ENCODE results near the gene MPDU1. TPM values are rescaled to one million over a fixed set of nuclear protein-coding genes. Genes with fewer than 3 reads are reported as not detected.

Gene MPDU1
- total and polyA plus RNA-seq, 12 donors: 65.9 to 267 (median 114) TPM

DNA sequence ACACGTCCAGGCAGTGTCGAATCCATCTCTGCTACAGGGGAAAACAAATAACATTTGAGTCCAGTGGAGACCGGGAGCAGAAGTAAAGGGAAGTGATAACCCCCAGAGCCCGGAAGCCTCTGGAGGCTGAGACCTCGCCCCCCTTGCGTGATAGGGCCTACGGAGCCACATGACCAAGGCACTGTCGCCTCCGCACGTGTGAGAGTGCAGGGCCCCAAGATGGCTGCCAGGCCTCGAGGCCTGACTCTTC, 11.4 kb upstream of the MPDU1 start:
- intact Hi-C loops (cut with DNase I): no loop called here
- no peak for TF ChIP-seq POLR2A (IDR thresholded peaks at IDR 0.05)
- TF ChIP-seq, protein P1, sequence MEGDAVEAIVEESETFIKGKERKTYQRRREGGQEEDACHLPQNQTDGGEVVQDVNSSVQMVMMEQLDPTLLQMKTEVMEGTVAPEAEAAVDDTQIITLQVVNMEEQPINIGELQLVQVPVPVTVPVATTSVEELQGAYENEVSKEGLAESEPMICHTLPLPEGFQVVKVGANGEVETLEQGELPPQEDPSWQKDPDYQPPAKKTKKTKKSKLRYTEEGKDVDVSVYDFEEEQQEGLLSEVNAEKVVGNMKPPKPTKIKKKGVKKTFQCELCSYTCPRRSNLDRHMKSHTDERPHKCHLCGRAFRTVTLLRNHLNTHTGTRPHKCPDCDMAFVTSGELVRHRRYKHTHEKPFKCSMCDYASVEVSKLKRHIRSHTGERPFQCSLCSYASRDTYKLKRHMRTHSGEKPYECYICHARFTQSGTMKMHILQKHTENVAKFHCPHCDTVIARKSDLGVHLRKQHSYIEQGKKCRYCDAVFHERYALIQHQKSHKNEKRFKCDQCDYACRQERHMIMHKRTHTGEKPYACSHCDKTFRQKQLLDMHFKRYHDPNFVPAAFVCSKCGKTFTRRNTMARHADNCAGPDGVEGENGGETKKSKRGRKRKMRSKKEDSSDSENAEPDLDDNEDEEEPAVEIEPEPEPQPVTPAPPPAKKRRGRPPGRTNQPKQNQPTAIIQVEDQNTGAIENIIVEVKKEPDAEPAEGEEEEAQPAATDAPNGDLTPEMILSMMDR (IDR thresholded peaks at IDR 0.05): no peak
- Histone ChIP-seq H3K9me3 (replicated peaks in 1 of 3) (no peaks in the 10 kb centered on the region), H3K4me3 (peak overlapping the region in 1 of 4 donors; percentile 46), H3K36me3 (replicated peaks in 1 of 2) (peaks cover 0 to 62% of the 10 kb centered on the region in 2 donors), H3K27me3 (no peaks in the 10 kb centered on the region), H3K4me1 (replicated peaks in 1 of 2) (peaks cover 20 to 39% of the 10 kb centered on the region in 2 donors), H3K27ac (peak overlapping the region; percentile 76 to 91 (median 86))
- 0 to 1% (median 0%) methylated on average over 7 to 11 of the region's 11 CpGs for WGBS, 4 donors
- DNase-seq: no peak

DNA sequence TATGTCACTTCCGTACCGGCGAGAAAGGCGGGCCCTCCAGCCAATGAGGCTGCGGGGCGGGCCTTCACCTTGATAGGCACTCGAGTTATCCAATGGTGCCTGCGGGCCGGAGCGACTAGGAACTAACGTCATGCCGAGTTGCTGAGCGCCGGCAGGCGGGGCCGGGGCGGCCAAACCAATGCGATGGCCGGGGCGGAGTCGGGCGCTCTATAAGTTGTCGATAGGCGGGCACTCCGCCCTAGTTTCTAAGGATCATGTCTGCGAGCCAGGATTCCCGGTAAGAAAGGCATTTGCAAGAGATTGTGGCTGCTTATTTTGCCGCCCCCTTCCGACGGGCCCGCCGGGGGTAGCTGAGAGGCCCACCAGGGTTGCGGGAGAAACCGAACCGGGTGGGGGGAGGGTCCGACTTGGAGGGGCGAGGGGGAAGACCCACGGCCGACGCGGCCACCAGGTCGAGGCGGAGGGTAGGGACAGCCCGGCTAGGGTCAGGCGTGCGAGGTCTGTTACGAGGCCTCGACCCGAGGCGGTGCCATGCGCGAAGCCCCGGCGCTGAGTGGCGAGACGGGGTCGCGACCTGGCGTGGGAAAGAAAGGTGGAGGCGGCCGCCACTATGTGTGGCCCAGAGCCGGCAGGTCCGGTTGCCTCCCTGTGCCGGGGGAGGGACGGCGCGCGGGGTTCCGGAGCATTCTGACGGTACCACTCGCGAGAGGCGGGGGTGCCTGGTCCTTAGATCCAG, 10.9 kb upstream of the MPDU1 start:
- WGBS, 4 donors: 0 to 1% (median 1%) methylated on average over 20 to 73 of the region's 73 CpGs
- intact Hi-C loops (cut with DNase I): no loop called here
- Histone ChIP-seq H3K27me3 (no peaks in the 10 kb centered on the region), H3K27ac (peak overlapping the region; percentile 90 to 100 (median 99)), H3K4me1 (replicated peaks in 1 of 2) (peaks cover 20 to 44% of the 10 kb centered on the region in 2 donors), H3K9me3 (replicated peaks in 1 of 3) (no peaks in the 10 kb centered on the region), H3K36me3 (replicated peaks in 1 of 2) (peaks cover 0 to 62% of the 10 kb centered on the region in 2 donors), H3K4me3 (peak overlapping the region; percentile 90 to 98 (median 94))
- TF ChIP-seq, protein P1 (IDR thresholded peaks at IDR 0.05): peak in 2 of 6 experiments; percentile 7 to 29
- TF ChIP-seq POLR2A (IDR thresholded peaks at IDR 0.05): peak; percentile 99
- peak; percentile 99 to 100 (median 100) for DNase-seq

DNA sequence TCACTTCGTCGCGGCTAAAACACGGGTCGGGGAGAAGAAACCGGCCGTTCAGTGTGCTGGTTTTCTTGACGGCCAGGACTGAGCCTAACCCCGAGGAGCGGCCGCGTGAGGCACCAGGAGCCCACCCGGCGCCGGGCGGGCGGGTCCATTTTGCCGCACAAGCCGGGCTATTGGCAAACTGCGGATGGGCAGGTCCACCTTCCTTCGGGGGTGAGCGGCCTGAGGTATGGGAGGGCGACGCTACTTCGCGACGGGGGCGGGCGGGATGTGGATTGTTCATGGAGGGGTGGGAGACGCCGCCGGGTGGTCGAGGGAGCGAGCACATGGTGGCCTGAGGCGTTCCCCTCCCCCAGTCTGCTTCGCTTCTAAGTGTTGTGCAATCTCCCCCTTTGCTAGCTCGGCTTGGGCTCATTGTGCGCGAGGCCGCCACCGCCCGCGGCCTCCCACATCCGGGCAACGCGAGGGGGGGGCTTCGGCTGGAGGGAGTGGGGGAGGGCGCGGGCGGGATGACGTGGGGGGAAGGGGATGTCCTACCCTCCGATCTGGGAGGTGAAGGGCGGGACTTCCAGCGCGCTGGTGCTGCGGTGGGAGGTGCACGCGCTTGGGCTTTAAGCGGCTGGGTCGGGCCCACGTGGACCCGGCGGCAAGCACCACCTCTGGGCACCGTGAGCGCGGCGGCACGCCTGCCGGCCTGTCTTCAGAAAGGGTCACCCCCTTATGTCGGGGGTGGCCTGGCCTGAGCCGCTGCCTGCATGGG, 10.2 kb upstream of the MPDU1 start:
- Histone ChIP-seq H3K9me3 (replicated peaks in 1 of 3) (no peaks in the 10 kb centered on the region), H3K27ac (peak overlapping the region; percentile 90 to 100 (median 99)), H3K4me1 (replicated peaks in 1 of 2) (peaks cover 20 to 50% of the 10 kb centered on the region in 2 donors), H3K4me3 (peak overlapping the region; percentile 90 to 98 (median 94)), H3K27me3 (no peaks in the 10 kb centered on the region), H3K36me3 (replicated peaks in 1 of 2) (peaks cover 0 to 69% of the 10 kb centered on the region in 2 donors)
- WGBS, 4 donors: 0 to 1% (median 0%) methylated on average over 8 to 71 of the region's 71 CpGs
- TF ChIP-seq, protein P1 (IDR thresholded peaks at IDR 0.05): no peak
- TF ChIP-seq POLR2A (IDR thresholded peaks at IDR 0.05): peak in 1 of 2 donors; percentile 11
- peak; percentile 92 to 95 (median 94) for DNase-seq
- intact Hi-C loops (cut with DNase I): no loop called here

DNA sequence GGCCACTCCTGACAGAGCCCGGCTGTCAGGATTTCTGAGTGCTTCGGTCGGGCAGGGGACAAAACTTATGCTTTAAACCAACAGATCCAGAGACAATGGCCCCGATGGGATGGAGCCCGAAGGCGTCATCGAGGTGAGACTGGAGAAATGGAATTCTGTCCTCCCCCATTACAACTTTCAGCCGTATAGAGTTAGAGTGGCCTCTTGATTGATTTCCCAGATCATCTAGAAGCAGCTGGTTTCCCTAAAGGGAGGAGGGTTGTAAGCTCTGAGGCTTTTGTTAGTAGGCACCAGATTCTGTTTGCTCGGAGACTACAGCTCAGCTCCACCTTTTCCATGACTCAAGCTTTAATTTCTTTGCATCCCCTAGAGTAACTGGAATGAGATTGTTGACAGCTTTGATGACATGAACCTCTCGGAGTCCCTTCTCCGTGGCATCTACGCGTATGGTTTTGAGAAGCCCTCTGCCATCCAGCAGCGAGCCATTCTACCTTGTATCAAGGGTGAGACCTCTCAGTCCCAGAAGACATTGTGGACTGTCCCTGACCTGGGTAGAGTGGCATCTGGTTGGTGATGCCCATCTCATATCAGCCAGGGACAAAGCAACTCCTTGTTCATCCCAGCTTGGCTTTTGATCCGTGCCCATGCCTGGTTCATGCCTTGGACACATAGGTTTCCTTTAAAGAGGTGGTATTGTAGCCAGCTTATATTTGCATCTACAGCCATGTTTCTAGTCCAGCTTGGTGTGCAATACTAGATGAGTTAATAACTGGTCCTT, 9.3 kb upstream of the MPDU1 start:
- peaks cover 28 to 58% of the 10 kb centered on the region in 2 donors for H3K4me1 ChIP-seq (replicated peaks in 1 of 2)
- intact Hi-C loops (cut with DNase I): no loop called here
- no peaks in the 10 kb centered on the region for H3K27me3 ChIP-seq
- 9 to 13% (median 11%) methylated on average over 13 to 15 of the region's 15 CpGs for WGBS, 4 donors
- peak in 1 of 7 donors; percentile 13 for DNase-seq
- TF ChIP-seq, protein P1 (IDR thresholded peaks at IDR 0.05): no peak
- no peak for TF ChIP-seq POLR2A (IDR thresholded peaks at IDR 0.05)
- H3K27ac ChIP-seq: peak overlapping the region in 4 of 5 donors; percentile 98 to 100 (median 99)
- peaks cover 0 to 74% of the 10 kb centered on the region in 2 donors for H3K36me3 ChIP-seq (replicated peaks in 1 of 2)
- peak overlapping the region; percentile 19 to 98 (median 92) for H3K4me3 ChIP-seq
- no peaks in the 10 kb centered on the region for H3K9me3 ChIP-seq (replicated peaks in 1 of 3)

Measured in adrenal gland (tissue), 12 donors.